H1 (cell line): ENCODE data around the gene PIGL. TPM values are rescaled to one million over a fixed set of nuclear protein-coding genes. Genes with fewer than 3 reads are reported as not detected.

Source experiments
- CTCF ChIA-PET: fragments of 300-600 bp; sonication (Branson Sonifier 250); formaldehyde crosslinking; loops from one replicate; lab custom pipeline; 2021; ENCODE audit not compliant: partially characterized antibody; lab: Charles Lee
- POLR2A ChIA-PET: fragments of 300-600 bp; sonication (Branson Sonifier 250); formaldehyde crosslinking; loops from one replicate; lab custom pipeline; 2021; ENCODE audit warnings: inconsistent platforms; ENCODE audit not compliant: partially characterized antibody; lab: Charles Lee
- DNase-seq, 2 experiments: peaks; one replicate each; pipeline versions ENCODE4 v3.0.0 to v3.0.0-alpha.2; 2010 to 2022; ENCODE audit warnings: low spot score in 2 of 2, low read depth in 1 of 2, mixed read lengths in 1 of 2
- FAIRE-seq: peaks from 2 replicates; lab custom pipeline; 2011; peaks lifted over from hg19 to GRCh38; lab: Jason Lieb, UNC
- H2AFZ ChIP-seq: 2 replicates; pipeline ENCODE4 v1.8.1; 2012; ENCODE audit warnings: low read length, inconsistent platforms
- H2AK5ac ChIP-seq: 2 replicates; pipeline ENCODE4 v1.6.1; 2013; ENCODE audit warnings: low read depth, low read length
- H2BK120ac ChIP-seq: replicated peaks from 2 replicates; pipeline ENCODE3; 2013; ENCODE audit warnings: low read depth, low read length, inconsistent platforms
- H2BK12ac ChIP-seq: 2 replicates; pipeline ENCODE4 v1.6.1; 2013; ENCODE audit warnings: low read depth, low read length
- H2BK15ac ChIP-seq: 2 replicates; pipeline ENCODE4 v1.6.1; 2013; ENCODE audit warnings: low read length
- H2BK20ac ChIP-seq: 2 replicates; pipeline ENCODE4 v1.6.1; 2013; ENCODE audit warnings: low read length
- H2BK5ac ChIP-seq: 2 replicates; pipeline ENCODE4 v1.6.1; 2013; ENCODE audit warnings: low read depth, low read length
- H3K14ac ChIP-seq: 2 replicates; pipeline ENCODE4 v1.6.1; 2013; ENCODE audit warnings: inconsistent platforms; ENCODE audit not compliant: insufficient read length
- H3K18ac ChIP-seq: 2 replicates; pipeline ENCODE4 v1.6.1; 2013; ENCODE audit warnings: low read length; ENCODE audit errors: extremely low read depth
- H3K23ac ChIP-seq: 2 replicates; pipeline ENCODE4 v1.6.1; 2013; ENCODE audit warnings: inconsistent platforms; ENCODE audit not compliant: insufficient read length
- H3K23me2 ChIP-seq: 2 replicates; pipeline ENCODE4 v1.6.1; 2013; ENCODE audit warnings: low read depth, low read length
- H3K27ac ChIP-seq: 2 replicates; pipeline ENCODE4 v1.6.1; 2011; ENCODE audit warnings: low read depth, low read length, inconsistent platforms
- H3K27me3 ChIP-seq, 4 experiments: replicated peaks in 1 of 4; 1 replicate in 1 of 4; 2 replicates in 3 of 4; pipeline versions ENCODE4 v1.6.1 to v1.8.1; 2011 to 2013; ENCODE audit warnings: low read length in 3 of 4, mild to moderate bottlenecking in 3 of 4, inconsistent platforms in 2 of 4, mixed read lengths in 2 of 4, moderate library complexity in 1 of 4; ENCODE audit not compliant: control insufficient read depth in 3 of 4, insufficient read depth in 3 of 4; ENCODE audit errors: extremely low read depth in 1 of 4
- H3K36me3 ChIP-seq, 4 experiments: 2 replicates each; pipeline versions ENCODE4 v1.6.1 to v1.8.1; 2011 to 2013; ENCODE audit warnings: mild to moderate bottlenecking in 4 of 4, low read length in 3 of 4, moderate library complexity in 2 of 4, control low read depth in 1 of 4, inconsistent platforms in 1 of 4; ENCODE audit not compliant: insufficient read depth in 4 of 4, control insufficient read depth in 2 of 4
- H3K4ac ChIP-seq: replicated peaks from 2 replicates; pipeline ENCODE3; 2013; ENCODE audit warnings: low read length, low read depth, mixed read lengths, inconsistent platforms; ENCODE audit not compliant: insufficient read length
- H3K4me1 ChIP-seq, 4 experiments: replicated peaks in 1 of 4; 1 replicate in 1 of 4; 2 replicates in 3 of 4; pipeline versions ENCODE4 v1.6.1 to v1.8.1; 2011 to 2013; ENCODE audit warnings: low read length in 3 of 4, inconsistent platforms in 2 of 4, mixed read lengths in 1 of 4; ENCODE audit not compliant: insufficient read depth in 4 of 4, control insufficient read depth in 3 of 4
- H3K4me2 ChIP-seq, 2 experiments: 2 replicates each; pipeline versions ENCODE4 v1.6.1 to v1.8.1; 2011 to 2013; ENCODE audit warnings: low read depth in 2 of 2, low read length in 2 of 2, control low read depth in 1 of 2, inconsistent platforms in 1 of 2, mild to moderate bottlenecking in 1 of 2; ENCODE audit not compliant: insufficient read depth in 1 of 2
- H3K4me3 ChIP-seq, 4 experiments: fragments of 200-600, 300-600 bp in 1 of 4; sonication (generic), shearing (Covaris generic), sonication (Bioruptor Twin) in 1 of 4; 2 replicates each; pipeline versions ENCODE4 v1.5.1 to v1.8.1; 2011 to 2016; ENCODE audit warnings: low read length in 4 of 4, low read depth in 3 of 4, control low read depth in 2 of 4, inconsistent platforms in 2 of 4, mild to moderate bottlenecking in 2 of 4, mixed read lengths in 1 of 4, moderate library complexity in 1 of 4; ENCODE audit not compliant: insufficient read depth in 2 of 4; ENCODE audit errors: extremely low read depth in 1 of 4
- H3K56ac ChIP-seq: replicated peaks from 2 replicates; pipeline ENCODE3; 2013; ENCODE audit warnings: low read depth, mild to moderate bottlenecking, mixed read lengths, low read length, inconsistent platforms; ENCODE audit not compliant: insufficient read length
- H3K79me1 ChIP-seq: 2 replicates; pipeline ENCODE4 v1.6.1; 2013; ENCODE audit warnings: low read depth, low read length, control low read depth
- H3K79me2 ChIP-seq, 2 experiments: 2 replicates each; pipeline versions ENCODE4 v1.6.1 to v1.8.1; 2012 to 2013; ENCODE audit warnings: low read length in 2 of 2, mild to moderate bottlenecking in 2 of 2, inconsistent platforms in 1 of 2; ENCODE audit not compliant: insufficient read depth in 2 of 2, control insufficient read depth in 1 of 2
- H3K9ac ChIP-seq, 4 experiments: replicated peaks in 1 of 4; 1 replicate in 1 of 4; 2 replicates in 3 of 4; pipeline versions ENCODE4 v1.6.1 to v1.8.1; 2011 to 2013; ENCODE audit warnings: low read depth in 3 of 4, low read length in 3 of 4, control low read depth in 2 of 4, mild to moderate bottlenecking in 2 of 4, moderate library complexity in 2 of 4, inconsistent platforms in 1 of 4; ENCODE audit errors: extremely low read depth in 1 of 4
- H3K9me3 ChIP-seq, 2 experiments: 2 replicates each; pipeline versions ENCODE4 v1.6.1 to v1.8.1; 2012 to 2013; ENCODE audit warnings: mild to moderate bottlenecking in 2 of 2, moderate library complexity in 2 of 2, control low read depth in 1 of 2, inconsistent platforms in 1 of 2, low read depth in 1 of 2, low read length in 1 of 2, mixed read lengths in 1 of 2; ENCODE audit not compliant: insufficient read depth in 2 of 2
- H4K20me1 ChIP-seq, 2 experiments: replicated peaks in 1 of 2; 2 replicates each; pipeline versions ENCODE3 to v1.8.1; 2011 to 2013; ENCODE audit warnings: inconsistent platforms in 2 of 2, low read length in 2 of 2, mild to moderate bottlenecking in 1 of 2; ENCODE audit not compliant: insufficient read depth in 2 of 2, control insufficient read depth in 1 of 2
- H4K5ac ChIP-seq: 2 replicates; pipeline ENCODE4 v1.6.1; 2013; ENCODE audit warnings: low read length, low read depth, mixed read lengths, inconsistent platforms; ENCODE audit not compliant: insufficient read length
- H4K8ac ChIP-seq: 2 replicates; pipeline ENCODE4 v1.8.0; 2013; ENCODE audit warnings: mild to moderate bottlenecking, moderate library complexity, low read length, inconsistent platforms; ENCODE audit not compliant: insufficient read depth; ENCODE audit errors: extremely low read depth
- H4K91ac ChIP-seq: replicated peaks from 2 replicates; pipeline ENCODE3; 2013; ENCODE audit warnings: low read length, mixed read lengths, inconsistent platforms; ENCODE audit not compliant: insufficient read length
- ATF2 ChIP-seq: IDR thresholded peaks from 2 replicates; pipeline ENCODE4 v1.6.1; 2012; ENCODE audit warnings: low read length, inconsistent platforms
- CEBPB ChIP-seq: IDR thresholded peaks from 2 replicates; pipeline ENCODE4 v1.6.1; 2012; ENCODE audit warnings: low read depth, low read length
- EGR1 ChIP-seq: IDR thresholded peaks from 2 replicates; pipeline ENCODE4 v1.6.1; 2011; ENCODE audit warnings: low read depth, low read length, borderline replicate concordance
- EZH2 ChIP-seq: fragments of 200-600 bp; sonication (generic); IDR thresholded peaks from 2 replicates; pipeline ENCODE4 v1.7.1; 2012; ENCODE audit warnings: low read depth, mild to moderate bottlenecking, moderate library complexity, low read length, inconsistent platforms; ENCODE audit not compliant: severe bottlenecking
- HDAC2 ChIP-seq, 2 experiments: fragments of 300-600 bp in 1 of 2; sonication (generic) in 1 of 2; IDR thresholded peaks; 2 replicates each; pipeline ENCODE4 v1.6.1; 2011 to 2012; ENCODE audit warnings: low read depth in 2 of 2, low read length in 2 of 2, mild to moderate bottlenecking in 2 of 2, moderate library complexity in 2 of 2, borderline replicate concordance in 1 of 2, inconsistent platforms in 1 of 2
- SP1 ChIP-seq: IDR thresholded peaks from 2 replicates; pipeline ENCODE4 v1.6.1; 2011; ENCODE audit warnings: low read depth, low read length
- SP2 ChIP-seq: IDR thresholded peaks from 2 replicates; pipeline ENCODE4 v1.6.1; 2012; ENCODE audit warnings: mild to moderate bottlenecking, low read length, inconsistent platforms
- polyA plus RNA-seq, 7 experiments: library from polyadenylated mRNA; depleted of rRNA in 3 of 7; stranded (reverse) in 5 of 7; unstranded in 2 of 7; fragments of >200 nt in 5 of 7; fragments of 200-250 nt in 2 of 7; gene quantifications; 1 replicate in 5 of 7; 2 replicates in 1 of 7; 4 replicates in 1 of 7; pipeline versions ENCODE4 v1.2.1 to v1.2.3, GENCODE V29; 2011 to 2013; ENCODE audit warnings: missing spikeins in 2 of 7, mixed read lengths in 2 of 7
- total RNA-seq: library from RNA; stranded (reverse); fragmentation: NEBNext Ultra II Directional; extraction: Animal tissue kit (Norgen Biotek cat#: 25700); gene quantifications from 2 replicates; pipeline ENCODE4 v1.2.1, GENCODE V29; 2021

PIGL gene
- total and polyA plus RNA-seq, 2 of the 8 experiments (the other 6 are each of a cell fraction or from before 2014, with no cell fraction given): 28.4 to 30.8 TPM

DNA sequence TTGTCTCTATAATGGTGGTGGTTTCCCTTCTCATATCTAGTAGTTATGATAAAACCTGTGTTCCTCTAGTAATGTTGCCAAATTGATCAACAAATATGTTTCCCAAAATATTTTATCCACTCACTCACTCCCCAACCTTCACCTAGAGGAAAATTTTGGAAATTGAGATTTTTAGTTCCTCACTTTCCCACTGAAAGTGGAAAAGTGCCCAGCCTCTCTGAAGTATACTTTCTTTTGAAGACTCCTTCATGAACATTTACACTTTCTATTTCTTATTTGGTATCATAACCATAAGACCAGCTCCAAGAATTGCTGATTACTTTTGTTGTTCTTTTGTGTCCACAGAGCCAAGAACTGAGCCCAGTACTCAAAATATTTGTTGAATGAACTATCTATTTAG, 141.4 kb downstream of the PIGL start:
- Histone ChIP-seq H3K56ac (no peak overlapping the region), H3K9ac (no peak overlapping the region), H4K91ac (no peak overlapping the region), H2BK12ac (no peak overlapping the region), H3K4me2 (no peak overlapping the region), H3K27ac (no peak overlapping the region), H3K4ac (no peak overlapping the region), H3K79me2 (no peaks in the 10 kb centered on the region), H3K4me1 (0 out of 7 replicates have a peak, but pooled peaks cover 0 to 2% (median 0%) of the 10 kb centered on the region in 4 experiments), H3K14ac (no peak overlapping the region), H2AK5ac (no peak overlapping the region), H3K36me3 (no peaks in the 10 kb centered on the region), H4K5ac (no peak overlapping the region), H3K23me2 (no peaks in the 10 kb centered on the region), H4K8ac (no peak overlapping the region), H2BK20ac (no peak overlapping the region), H2AFZ (no peak overlapping the region), H3K79me1 (no peaks in the 10 kb centered on the region), H4K20me1 (no peaks in the 10 kb centered on the region), H2BK15ac (no peak overlapping the region), H3K4me3 (no peak overlapping the region), H3K18ac (no peak overlapping the region), H3K27me3 (no peaks in the 10 kb centered on the region; a peak in 1 of 7 replicates), H2BK5ac (no peak overlapping the region), H2BK120ac (no peak overlapping the region), H3K9me3 (no peaks in the 10 kb centered on the region), H3K23ac (no peak overlapping the region)
- ChIA-PET CTCF (interaction anchor here (0.6 to 1.0 kb wide), 3 partner anchors 67 to 1674 kb away, joined by 3 to 4 read pairs (median 3); no protein-coding TSS in a partner anchor), POLR2A (interaction anchor here (0.6 to 1.8 kb wide), 4 partner anchors 23 to 1892 kb away, joined by 3 to 10 read pairs (median 4); partner anchors contain the start of gene UBB)
- FAIRE-seq (no peak), DNase-seq (no peak)
- TF ChIP-seq ATF2: no peak
- TF ChIP-seq HDAC2 (IDR thresholded peaks at IDR 0.05; ENCODE audit: borderline replicate concordance in 1 of 2, low read depth in 2 of 2, low read length in 2 of 2): no peak
- no peak for TF ChIP-seq EGR1
- TF ChIP-seq SP2: no peak
- TF ChIP-seq SP1: no peak
- TF ChIP-seq CEBPB: no peak
- TF ChIP-seq EZH2: no peak
